HepG2 (cell line): Measurements from ENCODE around the gene PARP6. TPM values are rescaled to one million over a fixed set of nuclear protein-coding genes. Genes with fewer than 3 reads are reported as not detected.

Source experiments
- ATAC-seq: fragments of 200-7000 bp; cut with Tn5 transposase; 3 replicates; pipeline ENCODE4 v1.9.1; 2020; ENCODE audit warnings: mild to moderate bottlenecking, moderate library complexity
- Bru-seq: library from RNA; stranded (reverse); fragments of 400-500 nt; gene quantifications from one replicate; lab custom pipeline; 2021; lab: Mats Ljungman, UMichigan
- BruChase-seq, 2 experiments: library from RNA; stranded (reverse); fragments of 400-500 nt; gene quantifications; one replicate each; lab custom pipeline; 2021; lab: Mats Ljungman, UMichigan
- BruUV-seq: library from RNA; stranded (reverse); fragments of 400-500 nt; replicated peaks from 2 replicates; lab custom pipeline; 2021; lab: Mats Ljungman, UMichigan
- CTCF ChIA-PET: fragments of 300-600 bp; formaldehyde crosslinking; extraction: SDS; loops from one replicate; lab custom pipeline; 2021; ENCODE audit warnings: low total read pairs, inconsistent platforms, low intra/inter-chr PET ratio; lab: Yijun Ruan, JAX
- POLR2A ChIA-PET: fragments of 350-600 bp; sonication (Branson Sonifier 250); formaldehyde crosslinking; loops from one replicate; lab custom pipeline; 2020; ENCODE audit warnings: antibody characterized with exemption, inconsistent platforms; lab: Yijun Ruan, JAX
- DNase-seq: peaks from one replicate; pipeline ENCODE4 v3.0.0-alpha.2; 2015; ENCODE audit warnings: low spot score
- FAIRE-seq: peaks from 3 replicates; lab custom pipeline; 2011; peaks lifted over from hg19 to GRCh38; lab: Jason Lieb, UNC
- H2AFZ ChIP-seq: one replicate; pipeline ENCODE4 v1.6.1; 2011; ENCODE audit warnings: low read length, inconsistent platforms
- H3K27ac ChIP-seq: fragments of 300-600 bp; 3 replicates; pipeline ENCODE4 v1.8.0; 2011; ENCODE audit warnings: mixed run types, mild to moderate bottlenecking, mixed read lengths, low read length, inconsistent platforms; ENCODE audit not compliant: insufficient read depth; ENCODE audit errors: extremely low read length
- H3K27me3 ChIP-seq, 2 experiments: fragments of 200-600 bp in 1 of 2; 2 replicates in 1 of 2; 3 replicates in 1 of 2; pipeline versions ENCODE4 v1.6.0 to v1.8.0; 2011; ENCODE audit warnings: low read length in 2 of 2, mild to moderate bottlenecking in 2 of 2, moderate library complexity in 2 of 2, inconsistent platforms in 1 of 2; ENCODE audit not compliant: insufficient read depth in 2 of 2, control insufficient read depth in 1 of 2
- H3K36me3 ChIP-seq, 2 experiments: fragments of 200-600 bp in 1 of 2; replicated peaks in 1 of 2; 2 replicates in 1 of 2; 3 replicates in 1 of 2; pipeline versions ENCODE4 v1.5.1 to v1.8.0; 2011; ENCODE audit warnings: low read length in 2 of 2, inconsistent platforms in 1 of 2; ENCODE audit not compliant: insufficient read depth in 2 of 2, control insufficient read depth in 1 of 2
- H3K4me1 ChIP-seq: 2 replicates; pipeline ENCODE4 v1.5.1; 2012; ENCODE audit warnings: low read length, inconsistent platforms; ENCODE audit not compliant: insufficient read depth
- H3K4me2 ChIP-seq: 2 replicates; pipeline ENCODE4 v1.6.0; 2011; ENCODE audit warnings: low read depth, low read length, inconsistent platforms
- H3K4me3 ChIP-seq, 3 experiments: fragments of 200-600 bp in 1 of 3; sonication (generic), shearing (Covaris generic) in 1 of 3; replicated peaks in 1 of 3; 2 replicates each; pipeline ENCODE4 v1.5.1; 2011 to 2016; ENCODE audit warnings: low read length in 3 of 3, inconsistent platforms in 2 of 3, low read depth in 2 of 3, mild to moderate bottlenecking in 2 of 3, control low read depth in 1 of 3, mixed read lengths in 1 of 3; ENCODE audit not compliant: insufficient read depth in 1 of 3
- H3K79me2 ChIP-seq: one replicate; pipeline ENCODE4 v1.6.1; 2011; ENCODE audit warnings: low read length, inconsistent platforms; ENCODE audit not compliant: insufficient read depth
- H3K9ac ChIP-seq: 2 replicates; pipeline ENCODE4 v1.6.0; 2011; ENCODE audit warnings: mild to moderate bottlenecking, low read depth, low read length, inconsistent platforms; ENCODE audit not compliant: insufficient read depth
- H3K9me3 ChIP-seq: 2 replicates; pipeline ENCODE4 v1.5.1; 2012; ENCODE audit warnings: mild to moderate bottlenecking, low read length
- H4K20me1 ChIP-seq: 2 replicates; pipeline ENCODE4 v1.6.0; 2011; ENCODE audit warnings: inconsistent platforms, mild to moderate bottlenecking, low read length, moderate library complexity; ENCODE audit not compliant: insufficient read depth
- ZNF615 ChIP-seq: sonication (generic); formaldehyde crosslinking; IDR thresholded peaks from 2 replicates; pipeline ENCODE4 v1.5.0; 2020; ENCODE audit warnings: mild to moderate bottlenecking, missing genetic modification reagents, borderline replicate concordance
- WGBS: methylation state at CpG from one replicate; pipeline ENCODE4 v1.1.6; 2017; ENCODE audit warnings: low lambda C conversion rate; 5-methylcytosine and 5-hydroxymethylcytosine counted together
- in situ Hi-C: cut with HindIII; loops from 2 replicates; pipeline ENCODE4 v1.10.0; 2017; ENCODE audit warnings: low pct_unique_long_range_greater_than_20kb; ENCODE audit not compliant: extremely low pct_ligation_motif_present
- intact Hi-C: fragments of 100-400 bp; cut with micrococcal nuclease; formaldehyde crosslinking; loops from one replicate; pipeline ENCODE4 v1.10.0; 2022; ENCODE audit not compliant: unreplicated experiment
- long read RNA-seq, 2 experiments: library from RNA in 1 of 2; library from polyadenylated mRNA in 1 of 2; stranded (forward) in 1 of 2; unstranded in 1 of 2; transcript quantifications; one replicate each; pipeline ENCODE4 v2.0.0, GENCODE V29; 2019 to 2022
- polyA minus RNA-seq, 3 experiments: library from RNA; depleted of rRNA, polyadenylated mRNA; stranded (reverse); fragments of >200 nt; gene quantifications; 2 replicates each; pipeline ENCODE4 v1.2.3, GENCODE V29; 2011; ENCODE audit warnings: low replicate concordance in 1 of 3
- polyA plus RNA-seq, 8 experiments: library from polyadenylated mRNA; depleted of rRNA in 3 of 8; stranded (reverse) in 7 of 8; unstranded in 1 of 8; fragments of >200 nt; fragmentation: Illumina TruSeq in 4 of 8; extraction: Trizol in 4 of 8; gene quantifications; 2 replicates each; pipeline versions ENCODE4 v1.2.1 to v1.2.3, GENCODE V29; 2011 to 2016; ENCODE audit warnings: low read depth in 4 of 8, missing spikeins in 1 of 8, mixed read lengths in 1 of 8; ENCODE audit not compliant: insufficient read depth in 1 of 8
- total RNA-seq, 5 experiments: library from RNA; depleted of rRNA; stranded (reverse); fragments of >200 nt; fragmentation: Illumina TruSeq; extraction: Trizol; gene quantifications; 2 replicates each; pipeline ENCODE4 v1.2.3, GENCODE V29; 2016; ENCODE audit warnings: low read depth in 1 of 5
- TF ChIP-seq, protein P1 (sequence below): sonication (generic); formaldehyde crosslinking; IDR thresholded peaks from 2 replicates; pipeline ENCODE4 v1.4.0; 2020; ENCODE audit warnings: missing genetic modification reagents

The PARP6 gene
- total RNA-seq (2016; rRNA removed; fragmentation: Illumina TruSeq; extraction: Trizol) (0.22 TPM in 1 of 2 replicates, not detected in the other), polyA plus RNA-seq (2011; rRNA removed) (0.87 and 1.3 TPM in 2 replicates), polyA minus RNA-seq (2011; rRNA and poly(A)+ RNA removed; ENCODE audit: low replicate concordance) (0.78 and 129 TPM in 2 replicates), Bru-seq, nascent RNA (percentile 24 among the genes with signal in this experiment), BruChase-seq, experiment 1, labeled RNA remaining after a 6-hour chase (percentile 32 among the genes with signal in this experiment), BruChase-seq, experiment 2, labeled RNA remaining after a 2-hour chase (percentile 30 among the genes with signal in this experiment)
- not detected in 2 replicates for total RNA-seq (2016; cell fraction: cytosol; rRNA removed; fragmentation: Illumina TruSeq; extraction: Trizol; ENCODE audit: low read depth)
- not detected in 2 replicates for total RNA-seq (2016; cell fraction: insoluble cytoplasmic fraction; rRNA removed; fragmentation: Illumina TruSeq; extraction: Trizol)
- total RNA-seq (2016; cell fraction: membrane; rRNA removed; fragmentation: Illumina TruSeq; extraction: Trizol), result not detected in 2 replicates
- total RNA-seq (2016; cell fraction: nucleus; rRNA removed; fragmentation: Illumina TruSeq; extraction: Trizol), result not detected in 2 replicates
- polyA plus RNA-seq (2011; cell fraction: cytosol; rRNA removed), result 0.07 and 0.36 TPM in 2 replicates
- polyA plus RNA-seq (2011; cell fraction: nucleus; rRNA removed), result 4.2 and 4.3 TPM in 2 replicates
- 1.0 and 1.3 TPM in 2 replicates for polyA plus RNA-seq (2012)
- not detected in 2 replicates for polyA plus RNA-seq (2016; cell fraction: cytosol; fragmentation: Illumina TruSeq; extraction: Trizol; ENCODE audit: low read depth)
- not detected in 2 replicates for polyA plus RNA-seq (2016; cell fraction: insoluble cytoplasmic fraction; fragmentation: Illumina TruSeq; extraction: Trizol; ENCODE audit: low read depth)
- polyA plus RNA-seq (2016; cell fraction: membrane; fragmentation: Illumina TruSeq; extraction: Trizol; ENCODE audit: low read depth), result 0.77 TPM in 1 of 2 replicates, not detected in the other
- polyA plus RNA-seq (2016; cell fraction: nucleus; fragmentation: Illumina TruSeq; extraction: Trizol; ENCODE audit: insufficient read depth, low read depth), result 2.2 and 2.5 TPM in 2 replicates
- 1.7 and 1.9 TPM in 2 replicates for polyA minus RNA-seq (2011; cell fraction: cytosol; rRNA and poly(A)+ RNA removed)
- polyA minus RNA-seq (2011; cell fraction: nucleus; rRNA and poly(A)+ RNA removed), result 1.9 and 2.3 TPM in 2 replicates
- long read RNA-seq, experiment 1, result 0 reads
- long read RNA-seq, experiment 2, result 0 reads

- ChIA-PET CTCF (no interaction called here), POLR2A (no interaction called here)
- no peak for ATAC-seq
- Histone ChIP-seq H3K9me3 (no peaks in the 10 kb centered on the region), H3K9ac (no peak within 1 kb of the TSS), H4K20me1 (no peaks in the 10 kb centered on the region), H3K4me3 (no peak within 1 kb of the TSS), H3K36me3 (no peaks in the 10 kb centered on the region), H3K27me3 (peaks cover 0 to 2% of the 10 kb centered on the region in 2 experiments; a peak in 2 of 5 replicates), H2AFZ (no peak within 1 kb of the TSS), H3K4me1 (no peaks in the 10 kb centered on the region), H3K27ac (no peak within 1 kb of the TSS), H3K4me2 (no peak within 1 kb of the TSS), H3K79me2 (no peaks in the 10 kb centered on the region)
- no peak for FAIRE-seq
- TF ChIP-seq ZNF615, result no peak
- TF ChIP-seq, protein P1, sequence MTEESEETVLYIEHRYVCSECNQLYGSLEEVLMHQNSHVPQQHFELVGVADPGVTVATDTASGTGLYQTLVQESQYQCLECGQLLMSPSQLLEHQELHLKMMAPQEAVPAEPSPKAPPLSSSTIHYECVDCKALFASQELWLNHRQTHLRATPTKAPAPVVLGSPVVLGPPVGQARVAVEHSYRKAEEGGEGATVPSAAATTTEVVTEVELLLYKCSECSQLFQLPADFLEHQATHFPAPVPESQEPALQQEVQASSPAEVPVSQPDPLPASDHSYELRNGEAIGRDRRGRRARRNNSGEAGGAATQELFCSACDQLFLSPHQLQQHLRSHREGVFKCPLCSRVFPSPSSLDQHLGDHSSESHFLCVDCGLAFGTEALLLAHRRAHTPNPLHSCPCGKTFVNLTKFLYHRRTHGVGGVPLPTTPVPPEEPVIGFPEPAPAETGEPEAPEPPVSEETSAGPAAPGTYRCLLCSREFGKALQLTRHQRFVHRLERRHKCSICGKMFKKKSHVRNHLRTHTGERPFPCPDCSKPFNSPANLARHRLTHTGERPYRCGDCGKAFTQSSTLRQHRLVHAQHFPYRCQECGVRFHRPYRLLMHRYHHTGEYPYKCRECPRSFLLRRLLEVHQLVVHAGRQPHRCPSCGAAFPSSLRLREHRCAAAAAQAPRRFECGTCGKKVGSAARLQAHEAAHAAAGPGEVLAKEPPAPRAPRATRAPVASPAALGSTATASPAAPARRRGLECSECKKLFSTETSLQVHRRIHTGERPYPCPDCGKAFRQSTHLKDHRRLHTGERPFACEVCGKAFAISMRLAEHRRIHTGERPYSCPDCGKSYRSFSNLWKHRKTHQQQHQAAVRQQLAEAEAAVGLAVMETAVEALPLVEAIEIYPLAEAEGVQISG (CRISPR knock-in tag), result 0 out of 2 replicates have a peak, but pooled peaks have one; percentile 26
- DNase-seq, result no peak
- 84% methylated on average over 31 of the region's 82 CpGs for WGBS
- intact Hi-C loops, result no loop called here
- BruUV-seq, result no TSS peak
- in situ Hi-C loops, result no loop called here
Observed at GRCh38 chr15:72272213-72272996, at the start of gene PARP6. PARP6 (minus strand) TSS chr15:72272554; CDS start chr15:72267477, 5,077 bp downstream.
